Suprapubic skin (tissue), 3 donors: ENCODE measurements around the gene UPP1.
"Not testable (repeated sequence)": the region's sequence is repeated elsewhere in the genome, so short reads cannot be mapped to it uniquely, and the experiment has no call there.

Experiments
- POLR2A ChIP-seq, 2 donors: fragments of 450-650 bp; IDR thresholded peaks; one replicate each; pipeline ENCODE4 v1.6.1; 2017; ENCODE audit warnings: antibody characterized with exemption in 2 of 2, mild to moderate bottlenecking in 2 of 2, moderate library complexity in 2 of 2
- TF ChIP-seq, protein P1 (sequence below), 2 donors: fragments of 200-600 bp in 1 of 2; fragments of 450-650 bp in 1 of 2; sonication (generic) in 1 of 2; IDR thresholded peaks; one replicate each; pipeline ENCODE4 v1.5.1; 2016 to 2019; ENCODE audit warnings: antibody characterized with exemption in 2 of 2, mild to moderate bottlenecking in 1 of 2, moderate library complexity in 1 of 2

DNA sequence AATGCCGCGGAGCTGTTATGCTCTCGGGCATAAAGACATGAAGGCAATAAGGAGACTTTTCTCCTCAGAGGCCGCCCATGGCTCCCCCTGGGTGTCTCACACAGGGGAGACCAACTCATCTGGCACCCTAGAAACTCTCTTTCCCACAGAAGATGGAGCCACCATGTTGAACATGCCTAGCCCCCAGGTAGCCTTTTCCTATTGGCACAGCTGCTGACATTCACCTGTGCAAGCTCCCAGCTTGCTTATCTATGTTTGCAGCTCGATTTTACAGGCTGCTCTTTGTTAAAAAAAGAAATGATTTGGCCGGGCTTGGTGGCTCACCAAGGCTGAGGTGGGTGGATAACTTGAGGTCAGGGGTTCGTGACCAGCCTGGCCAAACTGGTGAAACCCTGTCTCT lies 58.6 kb downstream of the UPP1 start:
- TF ChIP-seq POLR2A (IDR thresholded peaks at IDR 0.05), result not testable (repeated sequence)
- TF ChIP-seq, protein P1, sequence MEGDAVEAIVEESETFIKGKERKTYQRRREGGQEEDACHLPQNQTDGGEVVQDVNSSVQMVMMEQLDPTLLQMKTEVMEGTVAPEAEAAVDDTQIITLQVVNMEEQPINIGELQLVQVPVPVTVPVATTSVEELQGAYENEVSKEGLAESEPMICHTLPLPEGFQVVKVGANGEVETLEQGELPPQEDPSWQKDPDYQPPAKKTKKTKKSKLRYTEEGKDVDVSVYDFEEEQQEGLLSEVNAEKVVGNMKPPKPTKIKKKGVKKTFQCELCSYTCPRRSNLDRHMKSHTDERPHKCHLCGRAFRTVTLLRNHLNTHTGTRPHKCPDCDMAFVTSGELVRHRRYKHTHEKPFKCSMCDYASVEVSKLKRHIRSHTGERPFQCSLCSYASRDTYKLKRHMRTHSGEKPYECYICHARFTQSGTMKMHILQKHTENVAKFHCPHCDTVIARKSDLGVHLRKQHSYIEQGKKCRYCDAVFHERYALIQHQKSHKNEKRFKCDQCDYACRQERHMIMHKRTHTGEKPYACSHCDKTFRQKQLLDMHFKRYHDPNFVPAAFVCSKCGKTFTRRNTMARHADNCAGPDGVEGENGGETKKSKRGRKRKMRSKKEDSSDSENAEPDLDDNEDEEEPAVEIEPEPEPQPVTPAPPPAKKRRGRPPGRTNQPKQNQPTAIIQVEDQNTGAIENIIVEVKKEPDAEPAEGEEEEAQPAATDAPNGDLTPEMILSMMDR (IDR thresholded peaks at IDR 0.05), result not testable (repeated sequence)
